Glutamatergic neuron (in vitro differentiated cells): ENCODE results near the gene D2HGDH. TPM values are rescaled to one million over a fixed set of nuclear protein-coding genes. Genes with fewer than 3 reads are reported as not detected.
"Not testable (repeated sequence)": the region's sequence is repeated elsewhere in the genome, so short reads cannot be mapped to it uniquely, and the experiment has no call there.

Source experiments
- DNase-seq: peaks from one replicate; pipeline ENCODE4 v3.0.0; 2022
- H3K27ac Mint-ChIP-seq: one replicate; pipeline ENCODE4 v1.8.0; 2020; ENCODE audit warnings: mild to moderate bottlenecking, mixed read lengths, inconsistent platforms; ENCODE audit not compliant: unreplicated experiment
- H3K27me3 Mint-ChIP-seq: one replicate; pipeline ENCODE4 v1.8.0; 2020; ENCODE audit warnings: mild to moderate bottlenecking, moderate library complexity, mixed read lengths, inconsistent platforms; ENCODE audit not compliant: unreplicated experiment
- H3K36me3 Mint-ChIP-seq: one replicate; pipeline ENCODE4 v1.8.0; 2020; ENCODE audit warnings: mild to moderate bottlenecking, mixed read lengths, inconsistent platforms; ENCODE audit not compliant: unreplicated experiment
- H3K4me1 Mint-ChIP-seq: one replicate; pipeline ENCODE4 v1.8.0; 2020; ENCODE audit warnings: mild to moderate bottlenecking, low read depth, mixed read lengths, inconsistent platforms; ENCODE audit not compliant: unreplicated experiment
- H3K4me3 Mint-ChIP-seq: one replicate; pipeline ENCODE4 v1.8.0; 2020; ENCODE audit warnings: mild to moderate bottlenecking, mixed read lengths, inconsistent platforms; ENCODE audit not compliant: unreplicated experiment
- H3K9me3 Mint-ChIP-seq: one replicate; pipeline ENCODE4 v1.8.0; 2020; ENCODE audit warnings: mild to moderate bottlenecking, moderate library complexity, mixed read lengths, inconsistent platforms; ENCODE audit not compliant: unreplicated experiment
- total RNA-seq: library from RNA; stranded (reverse); fragmentation: NEBNext Ultra II Directional; extraction: Animal tissue kit (Norgen Biotek cat#: 25700); gene quantifications from one replicate; pipeline ENCODE4 v1.2.1, GENCODE V29; 2021; ENCODE audit not compliant: unreplicated experiment
- TF ChIP-seq, protein P1 (sequence below): fragments of 200-600 bp; sonication (generic); IDR thresholded peaks from one replicate; pipeline ENCODE4 v1.5.0; 2021; ENCODE audit not compliant: partially characterized antibody, unreplicated experiment

D2HGDH gene
- total RNA-seq, 1 donor from 2014 or later, result 12.5 TPM

- H3K36me3 Mint-ChIP-seq, result peaks cover 4% of the 10 kb centered on the region
- H3K4me1 Mint-ChIP-seq, result no peaks in the 10 kb centered on the region
- peaks cover 4% of the 10 kb centered on the region for H3K27me3 Mint-ChIP-seq
- H3K27ac Mint-ChIP-seq, result no peak overlapping the region
- H3K9me3 Mint-ChIP-seq, result no peaks in the 10 kb centered on the region
- DNase-seq, result no peak
- no peak overlapping the region for H3K4me3 Mint-ChIP-seq
- TF ChIP-seq, protein P1, sequence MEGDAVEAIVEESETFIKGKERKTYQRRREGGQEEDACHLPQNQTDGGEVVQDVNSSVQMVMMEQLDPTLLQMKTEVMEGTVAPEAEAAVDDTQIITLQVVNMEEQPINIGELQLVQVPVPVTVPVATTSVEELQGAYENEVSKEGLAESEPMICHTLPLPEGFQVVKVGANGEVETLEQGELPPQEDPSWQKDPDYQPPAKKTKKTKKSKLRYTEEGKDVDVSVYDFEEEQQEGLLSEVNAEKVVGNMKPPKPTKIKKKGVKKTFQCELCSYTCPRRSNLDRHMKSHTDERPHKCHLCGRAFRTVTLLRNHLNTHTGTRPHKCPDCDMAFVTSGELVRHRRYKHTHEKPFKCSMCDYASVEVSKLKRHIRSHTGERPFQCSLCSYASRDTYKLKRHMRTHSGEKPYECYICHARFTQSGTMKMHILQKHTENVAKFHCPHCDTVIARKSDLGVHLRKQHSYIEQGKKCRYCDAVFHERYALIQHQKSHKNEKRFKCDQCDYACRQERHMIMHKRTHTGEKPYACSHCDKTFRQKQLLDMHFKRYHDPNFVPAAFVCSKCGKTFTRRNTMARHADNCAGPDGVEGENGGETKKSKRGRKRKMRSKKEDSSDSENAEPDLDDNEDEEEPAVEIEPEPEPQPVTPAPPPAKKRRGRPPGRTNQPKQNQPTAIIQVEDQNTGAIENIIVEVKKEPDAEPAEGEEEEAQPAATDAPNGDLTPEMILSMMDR, result no peak
Measured at GRCh38 chr2:241777170-241777685, 42.8 kb downstream of the D2HGDH start.

GRCh38 chr2:241777686-241778627, 43.5 kb downstream of the D2HGDH start:
- Mint-ChIP-seq H3K27ac (no peak overlapping the region), H3K27me3 (peaks cover 4% of the 10 kb centered on the region), H3K36me3 (peaks cover 4% of the 10 kb centered on the region), H3K9me3 (no peaks in the 10 kb centered on the region), H3K4me1 (no peaks in the 10 kb centered on the region), H3K4me3 (no peak overlapping the region)
- DNase-seq, result no peak
- TF ChIP-seq, protein P1, result no peak

DNA sequence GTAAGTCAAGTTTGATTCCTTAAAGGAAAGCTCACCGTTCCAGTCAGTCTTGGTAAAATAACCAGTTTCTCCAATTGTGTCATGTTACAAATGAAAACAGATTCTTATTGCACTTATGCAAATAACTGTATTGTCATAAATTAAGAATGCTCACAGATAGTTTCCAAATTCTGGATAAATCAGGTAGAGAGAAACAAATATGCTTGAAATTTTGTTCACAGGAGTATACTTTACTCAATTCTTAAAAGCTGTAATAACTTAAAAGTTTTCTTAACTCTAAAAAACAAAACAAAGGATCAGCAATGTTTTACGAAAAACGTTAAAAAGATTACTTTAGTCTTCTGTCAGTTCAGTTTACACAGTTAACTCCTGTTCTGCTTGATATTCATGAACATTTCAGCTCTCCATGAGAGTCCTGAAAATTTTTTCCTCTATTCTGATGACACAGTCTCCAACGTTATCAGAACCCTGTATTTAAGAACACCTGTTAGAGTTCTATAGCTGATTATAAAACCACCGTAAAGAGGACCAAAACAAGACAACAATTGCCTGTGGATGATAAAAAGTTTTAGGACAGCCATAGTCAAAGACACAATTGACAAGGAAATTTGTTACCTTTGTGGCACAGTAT, 46.6 kb downstream of the D2HGDH start:
- H3K4me3 Mint-ChIP-seq, result no peak overlapping the region

DNA sequence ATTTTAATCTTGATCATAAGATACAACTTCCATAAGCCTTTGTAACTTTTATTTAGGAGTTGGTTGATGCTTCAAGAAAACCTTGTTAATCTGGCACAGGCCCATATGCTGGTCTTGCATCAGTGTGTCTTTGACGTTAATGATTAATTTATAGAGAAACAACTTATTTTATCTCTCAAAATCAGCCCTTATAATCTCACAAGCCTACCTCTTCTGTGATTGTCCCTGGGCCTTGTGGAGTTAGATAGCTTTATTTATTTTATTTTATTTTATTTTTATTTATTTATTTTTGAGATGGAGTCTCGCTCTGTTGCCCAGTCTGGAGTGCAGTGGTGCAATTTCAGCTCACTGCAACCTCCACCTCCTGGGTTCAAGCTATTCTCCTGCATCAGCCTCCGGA, 47.6 kb downstream of the D2HGDH start:
- H3K4me1 Mint-ChIP-seq, H3K4me3 Mint-ChIP-seq, H3K36me3 Mint-ChIP-seq, DNase-seq, H3K27me3 Mint-ChIP-seq, H3K27ac Mint-ChIP-seq, H3K9me3 Mint-ChIP-seq: not testable (repeated sequence)

More for the DNA sequence above, 46.6 kb downstream of the D2HGDH start:
- no peak overlapping the region for H3K27ac Mint-ChIP-seq
- no peak for DNase-seq
- peaks cover 4% of the 10 kb centered on the region for H3K36me3 Mint-ChIP-seq
- TF ChIP-seq, protein P1, result no peak
- peaks cover 2% of the 10 kb centered on the region for H3K9me3 Mint-ChIP-seq
- H3K4me1 Mint-ChIP-seq, result no peaks in the 10 kb centered on the region
- H3K27me3 Mint-ChIP-seq, result peaks cover 3% of the 10 kb centered on the region

- Mint-ChIP-seq H3K27me3 (peaks cover 2% of the 10 kb centered on the region), H3K4me3 (no peak overlapping the region), H3K36me3 (peaks cover 11% of the 10 kb centered on the region), H3K27ac (no peak overlapping the region), H3K9me3 (peaks cover 5% of the 10 kb centered on the region), H3K4me1 (no peaks in the 10 kb centered on the region)
- TF ChIP-seq, protein P1, result no peak
- DNase-seq, result no peak
Measured at GRCh38 chr2:241788135-241788534, 53.7 kb downstream of the D2HGDH start.
